Measurements from ENCODE around the gene GM2A.

Gene GM2A

DNA sequence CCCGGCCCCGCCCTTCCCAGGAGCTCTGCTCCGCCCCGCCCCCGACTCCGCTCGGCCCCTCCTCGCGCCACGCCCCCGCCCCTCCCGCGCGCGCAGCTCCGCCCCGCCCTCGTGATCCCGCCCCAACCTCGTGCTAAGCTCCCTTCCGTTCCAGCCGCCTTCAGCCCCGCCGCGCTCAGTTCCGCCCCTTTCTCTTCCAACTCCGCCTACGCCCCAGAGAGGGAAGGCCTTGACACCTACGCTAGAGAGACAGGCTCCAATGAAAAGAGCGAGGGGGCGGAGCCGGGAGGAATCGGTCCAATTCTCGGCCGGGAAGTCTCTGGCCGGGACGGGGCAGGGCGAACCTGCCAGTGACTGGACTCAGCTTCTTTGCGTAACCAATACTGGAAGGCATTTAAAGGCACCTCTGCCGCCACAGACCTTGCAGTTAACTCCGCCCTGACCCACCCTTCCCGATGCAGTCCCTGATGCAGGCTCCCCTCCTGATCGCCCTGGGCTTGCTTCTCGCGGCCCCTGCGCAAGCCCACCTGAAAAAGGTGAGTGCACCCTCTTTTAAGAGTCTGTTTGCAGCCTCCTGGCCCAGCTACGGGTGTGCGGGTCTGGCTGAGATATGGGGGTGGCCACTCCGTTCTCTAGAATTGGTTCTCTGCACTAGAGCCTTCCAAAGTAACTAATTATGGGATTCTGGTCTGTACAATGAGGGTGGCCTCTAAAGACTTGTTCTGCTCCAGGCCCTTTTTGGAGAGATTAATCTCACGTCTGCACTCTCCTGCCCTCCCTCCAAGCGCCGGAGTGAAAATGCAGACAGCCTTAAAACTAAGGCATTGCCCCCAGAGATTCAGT lies at the start of gene GM2A:
TSS of gene GM2A (plus strand) at position 424 of the 843 bp plus-strand sequence. CDS start at position 456, 32 bp downstream.
- DNase-seq = peak; percentile 99

DNA sequence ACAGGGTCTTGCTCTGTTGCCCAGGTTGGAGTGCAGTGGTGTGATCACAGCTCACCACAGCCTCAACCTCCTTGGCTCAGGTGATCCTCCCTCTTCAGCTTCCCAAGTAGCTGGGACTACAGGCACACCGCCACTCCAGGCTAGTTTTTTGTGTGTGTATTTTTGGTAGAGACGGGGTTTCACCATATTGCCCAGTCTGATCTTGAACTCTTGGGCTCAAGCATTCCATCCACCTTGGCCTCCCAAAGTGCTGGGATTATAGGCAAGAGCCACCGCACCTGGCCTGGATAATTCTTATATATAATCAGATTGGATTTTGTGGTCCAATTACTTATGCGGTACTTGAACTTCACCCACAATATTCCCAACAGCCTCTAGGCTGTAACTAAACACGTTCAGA lies 48.9 kb upstream of the GM2A start:
- peak in 1 of 2 experiments; percentile 1 for DNase-seq

DNA sequence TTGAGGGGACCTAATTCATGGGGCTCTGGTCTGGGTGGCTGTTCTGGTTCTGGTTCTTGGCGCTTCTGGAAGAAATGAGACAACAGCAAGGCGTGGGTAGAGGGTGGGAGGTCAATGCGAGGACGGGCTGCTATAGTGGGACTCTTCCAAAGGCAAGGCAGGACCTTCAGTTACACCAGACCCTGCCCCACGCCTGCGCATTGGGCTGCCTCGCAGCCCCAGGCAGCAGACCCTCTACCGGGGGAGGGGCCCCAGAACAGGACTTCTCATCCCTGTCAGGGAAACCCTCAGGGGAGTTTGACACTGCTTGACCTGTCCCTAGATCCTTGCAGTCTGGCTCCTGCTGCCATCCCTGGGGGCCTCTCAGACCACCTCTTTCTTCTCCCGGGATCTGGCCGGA lies 47.6 kb upstream of the GM2A start:
- peak in 1 of 2 experiments; percentile 2 for DNase-seq

DNA sequence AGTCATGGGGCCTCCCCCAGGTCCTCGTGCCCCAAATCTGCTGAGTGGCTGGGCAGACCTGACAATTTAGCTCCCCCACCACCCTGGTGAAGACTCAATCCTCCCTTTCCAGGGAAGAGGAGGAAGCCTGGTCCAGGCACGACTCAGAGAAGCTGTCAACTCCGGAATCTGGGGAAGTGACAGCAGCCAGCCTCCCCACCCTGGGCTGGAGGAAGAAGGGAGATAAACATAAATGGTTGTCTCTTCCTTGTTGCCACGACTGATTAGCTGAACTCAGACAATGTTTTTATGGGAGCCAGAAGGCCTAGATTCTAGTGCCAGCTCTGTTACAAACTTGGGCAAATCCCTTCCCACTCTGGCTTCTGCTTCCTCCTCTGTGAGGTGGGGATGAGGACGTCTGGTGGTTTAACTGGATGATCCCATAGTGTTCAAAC lies 44.5 kb upstream of the GM2A start:
- DNase-seq = no peak

DNA sequence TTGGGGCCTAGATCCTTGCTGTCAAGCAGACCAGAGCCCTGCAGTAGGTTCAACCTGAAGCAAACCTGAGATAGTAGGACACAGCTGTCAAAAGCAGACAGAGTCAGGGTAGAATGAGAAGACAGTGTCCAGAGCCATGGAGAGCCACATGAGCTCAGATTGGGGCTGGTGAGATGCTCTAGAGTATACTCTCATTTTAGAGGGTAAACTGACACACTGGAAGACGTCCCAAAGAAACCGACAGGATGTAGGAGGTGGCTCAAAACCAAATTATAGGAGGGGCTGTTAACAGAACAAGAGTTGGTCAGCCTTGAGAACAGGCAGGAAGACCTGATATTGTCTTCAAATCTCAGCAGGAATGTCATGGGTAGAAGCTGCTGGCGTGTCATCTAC lies 40.6 kb upstream of the GM2A start:
- DNase-seq = no peak

DNA sequence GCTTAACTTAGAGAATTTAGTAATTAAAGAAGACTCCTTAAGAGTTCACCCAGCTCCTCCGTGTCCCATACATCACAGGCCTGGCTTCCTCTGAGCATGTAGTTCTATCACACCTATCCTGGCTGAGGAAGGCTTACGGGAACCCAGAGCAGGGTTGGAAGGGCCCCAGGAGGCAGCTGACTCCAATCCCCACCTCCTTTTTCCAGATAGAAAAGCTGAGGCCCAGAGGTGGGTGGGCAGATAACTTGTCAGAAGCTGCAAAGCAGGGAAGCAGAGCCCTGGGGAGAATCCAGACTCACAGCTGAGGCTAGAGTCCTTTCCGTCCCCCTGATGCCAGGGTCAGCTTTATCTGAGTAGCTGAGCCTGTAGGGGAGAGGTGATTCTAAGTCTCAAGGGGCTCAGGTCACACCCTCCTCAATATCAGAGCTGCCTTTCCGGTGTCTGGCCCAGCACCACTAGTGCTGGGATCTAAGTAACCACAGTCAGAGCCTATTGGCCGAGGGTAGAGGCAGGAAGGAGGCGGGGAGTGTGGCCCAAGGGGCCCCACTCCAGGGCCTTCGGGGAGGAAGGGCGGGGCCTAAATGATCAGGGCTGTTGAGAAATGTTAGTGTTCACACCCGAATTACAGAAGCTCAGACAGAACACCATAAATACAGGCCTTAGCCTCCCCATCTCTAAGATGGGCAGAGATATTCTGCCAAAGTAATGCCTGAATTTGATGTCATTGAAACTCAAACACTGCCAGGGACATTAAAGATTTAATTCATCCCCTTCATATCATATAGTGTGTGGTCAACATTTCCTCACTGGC lies 39.0 kb upstream of the GM2A start:
- DNase-seq = peak; percentile 86 to 90

DNA sequence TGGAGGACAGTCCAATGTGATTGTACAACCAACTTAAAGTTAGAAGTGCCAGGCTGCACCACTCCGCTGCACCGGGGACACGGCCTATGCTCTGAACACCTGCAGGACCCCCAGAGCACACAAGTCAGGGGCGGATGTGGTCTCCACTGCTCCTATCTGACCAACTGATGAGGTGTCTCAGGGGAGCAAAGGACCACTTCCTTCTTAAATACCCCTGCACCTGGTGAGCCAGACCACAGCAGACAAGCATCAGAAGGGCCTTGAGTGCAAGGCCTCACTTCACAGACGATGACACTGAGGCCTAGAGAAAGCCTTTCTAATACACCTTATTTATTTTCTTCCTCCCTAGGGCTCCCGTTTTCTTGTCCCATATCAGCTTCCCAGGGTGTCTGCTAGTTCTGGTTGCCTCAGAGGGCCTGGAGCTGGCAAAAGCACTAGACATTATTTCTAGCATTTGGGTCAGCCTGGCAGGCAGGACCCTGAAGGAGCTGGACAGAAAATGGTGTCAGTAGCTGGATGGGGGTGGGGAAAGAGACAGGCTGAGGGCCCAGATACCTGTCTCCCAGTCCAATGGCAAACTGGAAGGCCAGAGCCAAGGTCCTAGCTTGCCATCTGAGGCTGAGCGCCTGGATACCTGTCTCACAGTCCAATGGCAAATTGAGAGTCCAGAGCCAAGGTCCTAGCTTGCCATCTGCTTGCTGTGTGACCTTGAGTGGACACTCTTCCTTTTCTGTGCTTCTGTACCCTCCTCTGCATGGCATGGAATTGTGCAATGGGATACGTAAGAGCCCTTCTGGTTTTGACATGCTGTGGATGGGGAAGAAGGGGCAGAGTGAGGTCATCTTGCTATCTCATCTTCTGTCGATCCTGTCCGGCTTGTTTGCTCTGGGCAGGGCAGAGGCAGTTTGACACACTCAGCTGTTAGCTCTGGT lies 38.1 kb upstream of the GM2A start:
- DNase-seq = peak; percentile 21 to 32

DNA sequence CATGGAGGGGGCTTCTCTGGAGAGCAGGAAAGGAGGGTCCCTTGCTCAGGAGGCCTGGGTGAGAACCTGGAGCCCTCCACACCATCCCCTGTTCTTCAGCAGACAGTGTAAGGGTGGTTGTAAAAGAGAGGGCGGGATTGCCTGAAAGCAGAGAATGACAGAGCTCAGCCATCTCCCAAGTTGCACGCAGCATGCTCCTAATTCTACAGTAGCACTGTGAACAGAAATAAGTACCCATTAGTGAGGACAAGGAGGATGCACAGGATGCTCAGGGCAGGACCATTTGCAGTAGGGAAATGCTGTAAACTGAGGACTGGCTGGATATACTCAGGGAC lies 37.5 kb upstream of the GM2A start:
- DNase-seq = no peak

DNA sequence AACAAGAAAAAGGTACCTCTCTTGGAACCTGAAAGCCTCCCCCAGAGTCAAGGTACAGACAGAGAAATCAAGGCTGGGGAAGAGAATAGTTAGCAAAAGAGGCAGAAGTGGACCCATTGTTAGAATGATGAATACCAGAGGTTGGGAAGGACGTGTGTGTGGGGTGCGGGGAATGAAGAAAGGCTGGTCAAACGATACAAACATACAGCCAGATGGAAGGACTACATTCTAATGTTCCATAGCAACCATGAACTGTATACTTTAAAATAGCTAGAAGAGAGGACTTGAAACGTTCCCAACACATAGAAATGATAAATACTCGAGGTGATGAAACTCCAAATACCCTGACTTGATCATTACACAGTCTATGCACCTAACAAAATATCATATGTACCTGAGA lies 36.2 kb upstream of the GM2A start:
- no peak for DNase-seq

DNA sequence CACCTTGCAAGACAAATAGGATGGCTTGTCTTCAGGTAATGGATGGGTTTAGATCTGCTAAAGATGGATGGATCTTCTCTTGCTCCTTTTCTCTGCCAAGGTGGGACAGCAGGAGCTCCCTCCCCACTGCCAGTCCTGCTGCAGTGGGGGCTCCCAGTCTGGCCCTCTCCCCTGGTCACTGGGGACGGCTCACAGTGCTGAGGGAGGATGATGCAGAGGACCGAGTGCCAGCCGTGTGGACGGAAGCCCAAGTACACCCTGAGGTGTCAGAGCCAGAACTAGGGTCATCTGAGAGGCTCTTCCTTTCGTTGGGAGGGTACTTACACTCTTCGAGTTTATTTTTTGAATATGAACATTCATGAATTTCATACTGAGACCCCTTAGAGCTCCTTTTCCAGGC lies 34.8 kb upstream of the GM2A start:
- no peak for DNase-seq

DNA sequence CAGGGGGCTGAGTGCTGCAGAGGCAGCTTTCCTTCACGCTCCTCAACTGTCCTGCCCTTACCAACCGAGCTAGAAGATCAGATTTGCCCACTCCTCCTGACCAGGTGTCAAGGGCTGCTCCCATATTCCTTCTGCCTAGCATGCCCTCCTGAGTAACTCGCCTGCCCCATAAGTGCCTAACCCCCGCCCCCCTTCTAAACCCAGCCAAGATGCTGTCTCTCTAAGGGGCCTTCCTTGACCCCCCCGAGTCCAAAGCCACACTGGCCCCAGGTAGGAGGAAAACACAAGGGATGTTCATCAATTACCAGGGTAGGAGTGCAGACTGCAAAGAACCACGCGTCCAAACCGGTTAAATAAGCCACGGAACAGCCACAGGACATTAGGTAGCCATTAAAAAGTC lies 33.8 kb upstream of the GM2A start:
- DNase-seq = no peak

DNA sequence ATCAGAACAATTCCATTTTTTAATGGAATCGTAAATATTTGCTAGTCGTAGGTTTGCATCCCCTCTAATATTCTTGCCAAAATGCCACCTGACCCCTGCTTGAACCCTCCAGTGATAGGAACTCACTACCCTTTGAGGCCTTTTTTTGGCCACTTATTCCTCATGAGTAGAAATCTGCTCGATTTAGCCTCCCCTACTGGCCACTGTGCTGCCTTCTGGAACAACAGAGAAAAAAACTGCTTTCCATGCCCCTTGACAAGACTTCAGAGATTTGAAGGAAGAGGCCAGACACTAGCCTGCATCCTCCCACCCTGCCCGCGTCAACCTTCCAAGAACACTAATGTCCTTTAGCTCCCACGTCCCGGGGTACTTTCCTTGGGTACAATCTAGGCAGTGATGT lies 33.2 kb upstream of the GM2A start:
- no peak for DNase-seq

DNA sequence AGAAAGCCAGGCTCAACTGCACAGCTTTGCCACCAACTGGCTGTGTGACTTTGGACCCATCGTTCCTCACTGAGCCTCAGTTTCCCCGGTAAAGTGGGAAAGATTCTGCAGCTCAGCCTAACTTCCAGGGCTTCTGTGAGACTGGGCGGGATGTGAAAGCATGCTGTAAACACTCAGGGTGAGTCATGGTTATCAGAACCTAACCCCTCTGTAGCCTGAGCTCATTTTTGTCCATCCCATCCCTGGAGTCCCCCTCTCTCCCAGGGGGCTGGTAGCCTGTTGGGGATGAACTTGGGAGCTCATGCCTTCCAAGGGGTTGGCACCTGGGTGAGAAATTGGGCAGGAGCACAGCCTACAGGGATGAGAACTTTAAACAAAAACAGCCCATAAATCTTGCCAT lies 31.4 kb upstream of the GM2A start:
- DNase-seq = no peak

DNA sequence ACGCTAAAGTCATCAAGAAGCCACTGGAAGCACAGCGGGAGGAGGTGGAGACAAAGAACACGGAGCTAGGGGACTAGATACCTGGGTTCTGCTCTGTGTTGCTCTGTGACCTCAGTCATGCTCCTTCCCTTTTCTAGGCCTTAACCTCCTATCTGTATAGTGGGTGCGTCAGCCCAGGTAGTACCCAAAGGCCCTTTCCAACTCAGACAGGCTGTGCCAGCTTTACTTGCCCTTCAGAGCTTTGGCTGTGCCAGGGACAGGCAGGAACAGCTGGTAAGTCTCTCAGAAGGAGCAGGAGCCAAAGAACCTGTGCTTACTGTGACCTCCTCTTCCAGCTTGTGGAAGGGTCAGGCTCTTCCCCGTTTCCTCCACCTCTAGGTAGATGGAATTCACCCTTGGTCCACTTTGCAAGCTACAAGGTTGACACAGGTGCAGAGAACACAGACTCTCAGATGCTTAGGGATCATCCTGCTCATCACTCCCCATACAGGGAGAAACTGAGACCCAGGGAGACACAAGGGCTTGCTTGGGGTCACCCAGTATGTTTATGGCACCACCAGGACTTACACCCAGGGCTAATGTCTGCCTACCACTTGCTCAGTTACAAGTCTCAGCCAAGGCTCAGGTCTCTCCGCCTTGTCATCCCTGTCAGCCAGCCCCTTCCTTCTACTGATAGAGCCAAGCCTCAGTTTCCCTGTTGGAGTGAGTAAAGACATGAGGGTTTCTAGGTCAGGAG lies 30.8 kb upstream of the GM2A start:
- DNase-seq = no peak

DNA sequence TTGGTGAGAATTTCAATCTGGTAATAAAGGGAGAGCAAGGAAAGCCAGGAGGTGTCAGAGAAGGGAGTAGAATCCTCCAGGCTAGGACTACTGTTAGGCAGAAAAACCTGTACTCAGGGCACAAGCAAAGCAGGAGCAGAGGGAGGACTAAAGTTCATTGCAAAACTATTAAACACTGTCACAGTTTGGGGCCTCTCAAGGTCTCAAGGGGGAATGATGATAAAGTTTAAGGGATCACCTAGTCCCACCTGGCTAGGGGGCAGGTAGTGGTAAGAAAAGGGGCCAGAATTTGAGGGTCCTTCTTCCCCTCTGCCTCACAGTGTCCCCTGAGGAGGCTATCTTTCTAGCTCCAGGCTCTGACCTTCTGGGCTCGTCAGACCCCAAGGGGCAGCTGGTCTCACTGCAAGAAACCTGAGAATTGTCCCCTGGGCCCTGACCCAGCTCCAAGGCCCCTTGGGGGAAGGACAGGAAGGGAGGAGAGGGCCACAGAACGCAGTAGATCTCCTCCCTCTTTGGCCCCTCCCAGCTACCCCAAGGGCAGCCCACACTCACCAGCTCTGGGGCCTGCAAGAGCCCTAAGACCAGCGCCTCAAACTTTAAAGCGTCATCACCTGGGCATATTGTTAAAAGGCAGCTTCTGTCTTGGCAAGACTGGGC lies 30.1 kb upstream of the GM2A start:
- peak; percentile 62 to 73 for DNase-seq

DNA sequence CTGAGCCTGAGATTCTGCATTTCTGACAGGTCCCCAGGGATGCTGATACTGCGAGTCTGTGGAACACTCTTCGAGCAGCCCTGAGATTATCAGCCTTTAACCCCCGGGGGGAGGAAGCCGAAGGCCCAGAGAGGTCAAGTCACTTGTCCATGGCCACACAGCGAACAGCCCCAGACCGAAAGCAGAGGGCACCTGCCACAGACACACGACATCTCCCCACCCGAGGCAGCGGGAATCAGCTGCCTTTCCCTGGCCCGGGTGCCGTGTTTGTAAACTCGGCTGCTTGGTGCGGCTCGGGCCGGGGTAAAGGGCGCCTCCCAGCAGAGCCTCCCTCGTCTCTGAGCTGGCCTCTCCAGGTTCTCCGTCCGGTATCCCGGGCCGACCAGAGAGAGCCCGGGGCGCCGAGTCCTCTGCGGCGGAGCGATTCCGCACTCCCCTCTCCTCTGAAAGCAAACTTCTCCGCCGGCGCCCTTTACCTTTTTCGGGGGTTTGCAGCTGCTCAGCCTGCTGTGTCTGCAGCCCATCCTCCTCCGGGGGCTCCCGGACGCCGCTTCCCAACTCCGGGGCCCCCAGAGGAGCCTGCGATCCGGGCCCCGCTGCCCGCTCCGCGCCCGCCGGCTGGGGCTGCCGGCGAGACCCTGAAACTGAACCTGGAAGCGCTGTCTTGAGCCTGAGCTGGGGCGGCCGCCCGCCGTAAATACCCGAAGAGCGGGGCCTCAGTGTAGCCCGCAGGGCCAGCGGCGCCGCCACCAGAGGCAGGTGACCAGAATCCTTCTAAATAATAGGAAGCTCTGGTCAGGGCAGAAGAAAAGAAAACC lies 29.3 kb upstream of the GM2A start, which contains the start of gene CCDC69:
TSS of gene CCDC69 (minus strand) at position 646 of the 818 bp plus-strand sequence. CDS start at position 524, 122 bp downstream.
- DNase-seq = peak; percentile 65 to 70

DNA sequence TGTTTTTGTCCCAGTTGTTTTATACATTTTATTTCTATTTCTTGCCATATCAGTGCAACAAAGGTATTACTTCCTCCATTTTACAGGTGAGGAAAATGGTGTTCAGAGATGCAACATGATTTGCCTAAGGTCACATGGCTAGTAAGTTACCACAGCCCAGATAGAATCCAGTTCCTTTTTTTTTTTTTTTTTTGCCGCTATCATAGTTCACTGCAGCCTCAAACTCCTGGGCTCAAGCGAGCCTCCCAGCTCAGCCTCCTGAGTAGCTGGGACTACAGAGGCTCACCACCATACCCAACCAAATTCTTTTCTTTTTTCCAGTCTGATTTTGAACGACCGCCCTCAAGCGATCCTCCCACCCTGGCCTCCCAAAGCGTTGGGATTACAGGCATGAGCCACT lies 28.6 kb upstream of the GM2A start:
- no peak for DNase-seq

DNA sequence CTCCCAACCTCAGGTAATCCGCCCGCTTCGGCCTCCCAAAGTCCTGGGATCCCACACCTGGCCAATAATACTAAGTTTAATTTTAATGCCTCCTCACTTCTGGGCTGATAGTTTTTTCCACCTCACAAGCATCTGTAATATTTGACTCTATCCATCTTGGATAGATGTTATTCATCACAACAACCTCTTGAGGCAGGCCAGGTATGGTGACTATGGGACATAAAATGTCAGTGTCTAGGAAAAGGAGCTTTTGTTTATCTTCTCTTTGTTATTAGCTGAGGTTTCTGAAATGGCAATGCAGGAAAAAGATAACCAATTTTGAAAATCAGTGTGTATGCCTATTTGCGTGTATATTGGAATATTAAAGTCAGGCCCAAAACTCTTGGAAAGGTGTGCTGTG lies 27.9 kb upstream of the GM2A start:
- no peak for DNase-seq

DNA sequence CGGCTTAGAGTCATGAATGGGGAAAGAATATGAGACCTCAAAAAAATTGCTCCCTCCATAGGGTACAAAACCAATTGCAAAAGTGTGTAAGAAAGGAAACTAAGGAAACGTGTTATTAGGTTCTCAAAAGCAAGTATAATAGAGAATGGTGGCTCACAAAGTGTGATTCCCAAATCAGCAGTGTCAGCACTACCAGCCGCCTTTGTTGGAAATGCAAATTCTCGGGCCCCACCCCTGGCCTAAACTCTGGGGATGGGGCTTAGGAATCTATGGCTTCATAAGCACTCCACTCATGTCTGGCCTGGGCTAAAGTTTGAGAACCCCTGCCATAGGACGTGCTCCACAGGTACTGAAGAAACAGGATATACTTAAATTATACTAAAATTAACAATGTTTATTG lies 27.5 kb upstream of the GM2A start:
- no peak for DNase-seq

DNA sequence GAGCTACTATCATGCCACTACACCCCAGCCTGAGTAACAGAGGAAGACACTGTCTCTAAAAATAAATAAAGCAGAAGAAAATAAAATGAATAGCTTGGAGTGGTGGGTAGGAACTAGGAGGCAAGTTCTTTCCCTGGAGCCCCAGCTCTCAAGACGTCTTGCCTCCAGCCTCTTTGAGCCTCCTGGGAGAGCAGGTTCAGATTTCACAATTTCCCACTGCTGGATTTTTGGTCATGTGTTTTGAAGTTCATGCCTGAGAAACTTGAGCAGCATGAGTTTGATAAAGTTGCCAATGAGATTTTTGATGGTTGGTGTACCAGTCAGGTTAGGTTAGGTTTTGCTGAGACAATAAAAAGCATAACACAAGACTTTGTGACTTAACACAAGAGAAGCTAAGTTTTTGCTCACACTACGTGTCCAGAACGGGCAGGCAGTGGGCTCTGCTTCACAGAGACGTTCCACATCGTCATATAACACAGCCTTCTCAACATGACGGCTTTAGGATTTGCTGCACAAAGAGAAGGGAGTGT lies 25.0 kb upstream of the GM2A start:
- no peak for DNase-seq

All from activated CD4-positive, alpha-beta T cell treated with anti-CD3 and anti-CD28 coated beads, Interleukin-2, amount 50 U/mL, for 48 hours (primary cell).